HFF-Myc (cell line): Measurements from ENCODE around the gene PLD4.

Experiments used
- DNase-seq: peaks from one replicate; pipeline ENCODE4 v3.0.0-alpha.2; 2011; ENCODE audit warnings: low read depth; ENCODE audit errors: extremely low read depth
- H3K4me3 ChIP-seq: replicated peaks from 2 replicates; pipeline ENCODE4 v1.5.1; 2011; ENCODE audit warnings: low read depth, mild to moderate bottlenecking, control low read depth, low read length
- CTCF ChIP-seq: IDR thresholded peaks from 2 replicates; pipeline ENCODE4 v1.5.1; 2012; ENCODE audit warnings: mild to moderate bottlenecking, low read depth, low read length, control low read depth; ENCODE audit errors: missing control alignments

PLD4 gene

GRCh38 chr14:104928391-104929133, 3.9 kb downstream of the PLD4 start:
- no peak for TF ChIP-seq CTCF
- H3K4me3 ChIP-seq = no peak overlapping the region
- DNase-seq = no peak

- DNase-seq = no peak
- TF ChIP-seq CTCF = no peak
- no peak overlapping the region for H3K4me3 ChIP-seq
These were observed 4.9 kb downstream of the PLD4 start for GRCh38 chr14:104929268-104930230.

- TF ChIP-seq CTCF = no peak
- H3K4me3 ChIP-seq = no peak overlapping the region
- no peak for DNase-seq
These were observed 6.0 kb downstream of the PLD4 start for GRCh38 chr14:104930526-104931303.

- no peak for DNase-seq
- no peak overlapping the region for H3K4me3 ChIP-seq
- TF ChIP-seq CTCF = no peak
These were observed 6.7 kb downstream of the PLD4 start for GRCh38 chr14:104931304-104931770.

GRCh38 chr14:104931771-104932675, 7.3 kb downstream of the PLD4 start:
- DNase-seq = no peak
- H3K4me3 ChIP-seq = no peak overlapping the region
- TF ChIP-seq CTCF = no peak
